Measurements from ENCODE around the gene KRTAP1-3.
"Not testable (repeated sequence)": the region's sequence is repeated elsewhere in the genome, so short reads cannot be mapped to it uniquely, and the experiment has no call there.

Gene KRTAP1-3

DNA sequence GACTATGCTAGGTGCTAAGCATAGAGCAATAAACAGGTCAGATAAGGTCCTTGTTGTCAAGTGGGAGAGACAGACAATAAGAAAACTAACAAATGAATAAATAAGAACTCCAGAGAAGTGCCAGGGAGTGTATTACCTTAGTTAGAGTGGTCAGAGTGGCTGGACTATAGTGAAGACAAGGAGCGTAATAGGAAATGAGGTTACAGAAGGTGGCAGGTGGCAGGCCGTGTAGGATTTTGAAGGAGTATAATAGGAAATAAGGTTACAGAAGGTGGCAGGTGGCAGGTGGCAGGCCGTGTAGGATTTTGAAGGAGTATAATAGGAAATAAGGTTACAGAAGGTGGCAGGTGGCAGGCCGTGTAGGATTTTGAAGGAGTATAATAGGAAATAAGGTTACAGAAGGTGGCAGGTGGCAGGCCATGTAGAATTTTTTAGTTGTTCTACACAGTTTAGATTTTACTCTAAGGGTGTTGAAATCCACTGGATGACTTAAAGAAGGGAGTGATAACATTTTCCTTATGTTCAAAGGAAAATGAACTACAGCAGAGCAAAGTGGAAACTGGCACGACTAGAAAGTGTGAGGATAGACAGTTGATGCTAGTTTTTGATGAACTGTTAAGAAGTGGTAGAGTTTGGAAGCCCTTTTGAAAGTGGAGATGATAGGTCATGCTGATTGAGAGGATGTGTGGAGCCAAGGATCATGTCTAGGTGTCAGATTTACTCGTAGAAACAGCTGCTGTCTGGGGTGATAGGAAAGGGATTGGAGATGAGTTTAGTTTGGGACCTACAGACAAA, 22.2 kb downstream of the KRTAP1-3 start:
- H3K4me1 ChIP-seq (ENCODE audit: control insufficient read depth in 2 of 2, insufficient read depth in 2 of 2, low read length in 2 of 2) = no peaks in the 10 kb centered on the region
- no peak overlapping the region for H3K9ac ChIP-seq (ENCODE audit: low read depth in 1 of 2, low read length in 2 of 2)
- no peak overlapping the region for H3K4me3 ChIP-seq (ENCODE audit: low read length in 2 of 2)
- H3K27me3 ChIP-seq (ENCODE audit: control insufficient read depth in 2 of 2, insufficient read depth in 2 of 2, low read length in 2 of 2) = no peaks in the 10 kb centered on the region
- H3K36me3 ChIP-seq (ENCODE audit: control insufficient read depth in 2 of 2, insufficient read depth in 2 of 2, low read length in 2 of 2) = no peaks in the 10 kb centered on the region
- H3K27ac ChIP-seq (ENCODE audit: low read depth in 2 of 2, low read length in 2 of 2) = no peak overlapping the region
- H3K9me3 ChIP-seq (ENCODE audit: control insufficient read depth in 2 of 2, low read length in 2 of 2) = no peaks in the 10 kb centered on the region

DNA sequence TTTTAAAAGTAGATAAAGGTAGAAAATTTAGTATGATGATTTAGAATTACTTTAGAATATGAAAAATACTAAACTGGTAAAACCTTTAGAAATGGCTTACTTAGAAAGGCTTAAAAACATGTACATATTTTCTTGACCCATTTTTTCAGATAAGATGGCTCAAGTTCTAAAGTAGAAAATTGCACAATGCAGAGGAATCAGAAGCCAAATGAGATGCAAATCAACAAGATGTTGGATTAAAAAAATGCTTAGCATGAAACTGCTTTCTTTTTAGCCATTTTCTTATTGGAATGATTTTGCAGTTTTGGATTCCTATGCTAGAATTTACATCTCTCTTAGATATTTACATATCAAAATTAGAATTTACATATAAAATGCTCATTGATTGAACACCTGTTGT, 24.2 kb downstream of the KRTAP1-3 start:
- Histone ChIP-seq H3K4me1 (ENCODE audit: control insufficient read depth in 2 of 2, insufficient read depth in 2 of 2, low read length in 2 of 2) (no peaks in the 10 kb centered on the region), H3K27ac (ENCODE audit: low read depth in 2 of 2, low read length in 2 of 2) (no peak overlapping the region), H3K27me3 (ENCODE audit: control insufficient read depth in 2 of 2, insufficient read depth in 2 of 2, low read length in 2 of 2) (peaks cover 0 to 3% of the 10 kb centered on the region in 2 donors), H3K4me3 (ENCODE audit: low read length in 2 of 2) (no peak overlapping the region), H3K36me3 (ENCODE audit: control insufficient read depth in 2 of 2, insufficient read depth in 2 of 2, low read length in 2 of 2) (no peaks in the 10 kb centered on the region), H3K9ac (ENCODE audit: low read depth in 1 of 2, low read length in 2 of 2) (no peak overlapping the region), H3K9me3 (ENCODE audit: control insufficient read depth in 2 of 2, low read length in 2 of 2) (no peaks in the 10 kb centered on the region)

DNA sequence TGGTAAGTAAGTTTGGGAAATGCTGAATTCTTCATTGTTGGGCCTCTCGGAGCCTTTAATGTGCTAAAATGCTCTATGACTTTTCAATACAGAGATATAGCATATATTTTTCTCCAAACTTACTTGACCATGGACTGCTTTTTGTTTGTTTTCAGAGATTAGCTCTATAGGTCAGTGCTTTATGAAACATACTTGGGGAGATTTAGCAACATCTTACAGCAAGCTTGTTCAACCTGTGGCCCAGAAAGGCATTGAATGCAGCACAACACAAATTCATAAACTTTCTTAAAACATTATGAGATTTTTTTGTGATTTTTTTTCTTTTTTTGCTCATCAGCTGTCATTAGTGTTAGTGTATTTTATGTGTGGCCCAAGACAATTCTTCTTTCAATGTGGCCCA, 24.7 kb downstream of the KRTAP1-3 start:
- no peak overlapping the region for H3K27ac ChIP-seq (ENCODE audit: low read depth in 2 of 2, low read length in 2 of 2)
- H3K27me3 ChIP-seq (ENCODE audit: control insufficient read depth in 2 of 2, insufficient read depth in 2 of 2, low read length in 2 of 2) = peaks cover 0 to 3% of the 10 kb centered on the region in 2 donors
- no peak overlapping the region for H3K9ac ChIP-seq (ENCODE audit: low read depth in 1 of 2, low read length in 2 of 2)
- no peaks in the 10 kb centered on the region for H3K4me1 ChIP-seq (ENCODE audit: control insufficient read depth in 2 of 2, insufficient read depth in 2 of 2, low read length in 2 of 2)
- no peak overlapping the region for H3K4me3 ChIP-seq (ENCODE audit: low read length in 2 of 2)
- no peaks in the 10 kb centered on the region for H3K9me3 ChIP-seq (ENCODE audit: control insufficient read depth in 2 of 2, low read length in 2 of 2)
- no peaks in the 10 kb centered on the region for H3K36me3 ChIP-seq (ENCODE audit: control insufficient read depth in 2 of 2, insufficient read depth in 2 of 2, low read length in 2 of 2)

DNA sequence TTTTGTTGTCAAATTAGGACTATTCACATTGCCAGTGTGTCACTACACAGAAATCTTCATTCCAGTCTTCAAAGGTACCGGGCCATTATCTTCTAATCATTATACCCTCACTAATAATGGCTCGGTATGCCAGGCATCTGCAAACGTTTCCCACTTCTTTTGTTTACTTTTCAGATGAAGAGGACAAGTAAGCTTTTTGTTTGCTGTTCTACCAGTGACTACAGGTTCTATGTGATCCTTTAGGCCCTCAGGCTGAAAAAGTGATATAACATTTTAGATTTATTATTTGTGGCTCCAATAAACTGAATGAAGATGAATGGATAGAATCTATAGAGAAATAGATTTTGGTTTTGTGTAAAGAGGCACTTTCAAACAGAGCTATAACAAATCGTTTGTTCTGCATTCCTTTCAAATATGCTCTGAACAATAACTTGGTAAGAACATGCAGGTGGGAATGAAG, 25.3 kb downstream of the KRTAP1-3 start:
- no peak overlapping the region for H3K27ac ChIP-seq (ENCODE audit: low read depth in 2 of 2, low read length in 2 of 2)
- no peaks in the 10 kb centered on the region for H3K9me3 ChIP-seq (ENCODE audit: control insufficient read depth in 2 of 2, low read length in 2 of 2)
- H3K4me1 ChIP-seq (ENCODE audit: control insufficient read depth in 2 of 2, insufficient read depth in 2 of 2, low read length in 2 of 2) = no peaks in the 10 kb centered on the region
- peaks cover 0 to 3% of the 10 kb centered on the region in 2 donors for H3K27me3 ChIP-seq (ENCODE audit: control insufficient read depth in 2 of 2, insufficient read depth in 2 of 2, low read length in 2 of 2)
- H3K9ac ChIP-seq (ENCODE audit: low read depth in 1 of 2, low read length in 2 of 2) = no peak overlapping the region
- H3K36me3 ChIP-seq (ENCODE audit: control insufficient read depth in 2 of 2, insufficient read depth in 2 of 2, low read length in 2 of 2) = no peaks in the 10 kb centered on the region
- no peak overlapping the region for H3K4me3 ChIP-seq (ENCODE audit: low read length in 2 of 2)

DNA sequence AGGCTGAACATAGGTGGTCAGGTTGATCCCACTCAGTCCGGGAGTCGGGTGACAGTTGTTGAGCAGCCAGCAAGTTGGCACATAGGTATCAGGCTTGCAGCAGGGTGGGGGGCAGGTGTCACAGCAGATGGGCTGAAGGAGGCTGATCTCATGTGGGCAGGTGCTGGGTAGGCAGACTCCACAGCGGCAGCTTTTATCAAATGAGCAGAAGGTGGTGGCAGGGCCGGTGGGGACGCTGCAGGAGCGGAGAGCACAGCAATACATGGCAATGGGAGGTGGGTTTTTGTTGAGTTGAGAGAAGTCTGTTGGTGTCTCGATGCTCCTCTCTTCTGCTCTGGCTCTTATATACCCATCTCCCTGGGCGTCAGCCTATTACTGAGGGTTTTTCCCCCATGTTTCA, 25.9 kb downstream of the KRTAP1-3 start, which contains the start of gene KRTAP3-1:
KRTAP3-1 (minus strand) TSS at position 318 of the 400 bp plus-strand sequence; CDS start at position 264, 54 bp downstream.
- Histone ChIP-seq H3K27ac (ENCODE audit: low read depth in 2 of 2, low read length in 2 of 2) (no peak within 1 kb of the TSS), H3K9ac (ENCODE audit: low read depth in 1 of 2, low read length in 2 of 2) (no peak within 1 kb of the TSS), H3K9me3 (ENCODE audit: control insufficient read depth in 2 of 2, low read length in 2 of 2) (no peaks in the 10 kb centered on the region), H3K4me3 (ENCODE audit: low read length in 2 of 2) (no peak within 1 kb of the TSS), H3K27me3 (ENCODE audit: control insufficient read depth in 2 of 2, insufficient read depth in 2 of 2, low read length in 2 of 2) (peaks cover 0 to 3% of the 10 kb centered on the region in 2 donors), H3K4me1 (ENCODE audit: control insufficient read depth in 2 of 2, insufficient read depth in 2 of 2, low read length in 2 of 2) (no peaks in the 10 kb centered on the region), H3K36me3 (ENCODE audit: control insufficient read depth in 2 of 2, insufficient read depth in 2 of 2, low read length in 2 of 2) (no peaks in the 10 kb centered on the region)

DNA sequence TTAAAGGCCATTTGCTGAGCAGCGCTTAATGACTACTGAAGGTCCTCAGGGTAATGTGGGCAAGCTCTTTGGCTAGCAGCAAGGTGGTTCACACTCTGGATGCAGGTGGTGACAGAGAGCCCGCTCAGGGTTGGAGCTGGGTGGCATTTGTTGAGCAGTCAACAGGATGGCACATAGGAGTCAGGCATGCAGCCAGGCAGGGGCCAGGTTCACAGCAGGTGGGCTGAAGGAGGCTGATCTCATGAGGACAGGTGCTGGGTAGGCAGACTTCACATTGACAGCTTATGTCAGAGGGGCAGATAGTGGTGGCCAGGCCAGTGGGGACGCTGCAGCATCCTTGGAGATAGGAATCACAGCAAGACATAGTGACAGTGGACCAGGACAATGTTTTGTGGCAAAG, 30.3 kb downstream of the KRTAP1-3 start:
- Histone ChIP-seq H3K36me3 (ENCODE audit: control insufficient read depth in 2 of 2, insufficient read depth in 2 of 2, low read length in 2 of 2) (no peaks in the 10 kb centered on the region), H3K4me3 (ENCODE audit: low read length in 2 of 2) (no peak overlapping the region), H3K9ac (ENCODE audit: low read depth in 1 of 2, low read length in 2 of 2) (no peak overlapping the region), H3K9me3 (ENCODE audit: control insufficient read depth in 2 of 2, low read length in 2 of 2) (no peaks in the 10 kb centered on the region), H3K27me3 (ENCODE audit: control insufficient read depth in 2 of 2, insufficient read depth in 2 of 2, low read length in 2 of 2) (peaks cover 3% of the 10 kb centered on the region in 2 donors), H3K4me1 (ENCODE audit: control insufficient read depth in 2 of 2, insufficient read depth in 2 of 2, low read length in 2 of 2) (no peaks in the 10 kb centered on the region), H3K27ac (ENCODE audit: low read depth in 2 of 2, low read length in 2 of 2) (no peak overlapping the region)

DNA sequence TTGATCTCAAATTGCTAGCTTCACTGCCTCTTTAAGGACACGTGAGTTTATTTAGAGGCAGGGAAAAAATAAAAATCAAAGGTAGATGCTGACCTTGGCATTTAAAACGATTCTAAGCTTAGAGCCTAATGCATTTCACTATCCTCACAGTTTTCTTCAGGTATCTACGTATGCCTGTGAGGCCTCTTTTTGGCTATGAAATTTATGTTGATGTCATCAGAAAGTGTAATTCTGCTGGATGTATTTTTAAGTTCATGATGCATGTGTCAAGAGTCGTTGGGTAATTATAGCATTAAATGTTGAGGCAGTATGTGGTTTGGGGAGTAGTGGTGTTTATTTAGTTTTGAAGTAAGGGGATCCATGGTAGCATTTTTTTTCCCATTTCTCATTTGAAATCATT, 30.7 kb downstream of the KRTAP1-3 start:
- Histone ChIP-seq H3K4me1 (ENCODE audit: control insufficient read depth in 2 of 2, insufficient read depth in 2 of 2, low read length in 2 of 2) (no peaks in the 10 kb centered on the region), H3K27me3 (ENCODE audit: control insufficient read depth in 2 of 2, insufficient read depth in 2 of 2, low read length in 2 of 2) (peaks cover 3% of the 10 kb centered on the region in 2 donors), H3K36me3 (ENCODE audit: control insufficient read depth in 2 of 2, insufficient read depth in 2 of 2, low read length in 2 of 2) (no peaks in the 10 kb centered on the region), H3K9ac (ENCODE audit: low read depth in 1 of 2, low read length in 2 of 2) (no peak overlapping the region), H3K27ac (ENCODE audit: low read depth in 2 of 2, low read length in 2 of 2) (no peak overlapping the region), H3K4me3 (ENCODE audit: low read length in 2 of 2) (no peak overlapping the region), H3K9me3 (ENCODE audit: control insufficient read depth in 2 of 2, low read length in 2 of 2) (no peaks in the 10 kb centered on the region)

DNA sequence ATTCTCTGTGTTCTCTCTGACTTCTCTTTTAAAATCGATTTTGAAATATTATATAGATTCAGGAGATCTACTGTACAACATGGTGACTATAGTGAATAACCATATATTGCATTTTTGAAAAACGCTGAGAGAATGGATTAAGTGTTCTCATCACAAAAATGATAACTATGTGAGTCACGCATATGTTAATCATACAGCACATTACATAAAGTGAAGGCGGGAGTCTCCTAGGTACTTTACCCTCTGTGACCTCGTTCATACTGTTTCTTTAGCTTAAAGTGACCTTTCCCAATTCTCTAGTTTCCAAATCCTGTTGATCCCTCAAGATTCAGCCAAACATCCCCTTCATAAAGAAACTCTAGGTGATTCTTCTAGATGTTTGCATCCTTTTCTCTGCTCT, 31.9 kb downstream of the KRTAP1-3 start:
- Histone ChIP-seq H3K4me1 (ENCODE audit: control insufficient read depth in 2 of 2, insufficient read depth in 2 of 2, low read length in 2 of 2) (no peaks in the 10 kb centered on the region), H3K9ac (ENCODE audit: low read depth in 1 of 2, low read length in 2 of 2) (no peak overlapping the region), H3K27ac (ENCODE audit: low read depth in 2 of 2, low read length in 2 of 2) (no peak overlapping the region), H3K9me3 (ENCODE audit: control insufficient read depth in 2 of 2, low read length in 2 of 2) (no peaks in the 10 kb centered on the region), H3K27me3 (ENCODE audit: control insufficient read depth in 2 of 2, insufficient read depth in 2 of 2, low read length in 2 of 2) (peaks cover 3% of the 10 kb centered on the region in 2 donors), H3K4me3 (ENCODE audit: low read length in 2 of 2) (no peak overlapping the region), H3K36me3 (ENCODE audit: control insufficient read depth in 2 of 2, insufficient read depth in 2 of 2, low read length in 2 of 2) (no peaks in the 10 kb centered on the region)

DNA sequence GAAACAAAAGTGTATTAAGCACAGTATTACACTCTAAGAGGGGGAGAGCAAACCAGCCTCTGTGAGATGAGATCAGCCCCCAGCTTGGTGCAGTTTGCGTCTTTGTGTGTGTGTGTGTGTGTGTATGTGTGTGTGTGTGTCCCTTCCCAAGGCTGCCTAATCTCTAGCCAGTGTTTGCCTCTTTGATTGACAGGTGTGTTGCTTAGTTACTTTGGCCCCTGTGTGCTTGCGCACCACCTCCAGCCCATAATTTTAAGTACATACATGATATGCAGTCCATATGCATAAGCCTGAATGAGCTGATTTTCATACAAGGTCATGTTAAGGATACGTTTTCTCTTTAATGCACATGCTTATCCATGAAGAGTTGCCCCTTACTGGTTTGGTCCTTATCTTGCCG, 32.9 kb downstream of the KRTAP1-3 start:
- H3K36me3 ChIP-seq (ENCODE audit: control insufficient read depth in 2 of 2, insufficient read depth in 2 of 2, low read length in 2 of 2) = no peaks in the 10 kb centered on the region
- no peaks in the 10 kb centered on the region for H3K4me1 ChIP-seq (ENCODE audit: control insufficient read depth in 2 of 2, insufficient read depth in 2 of 2, low read length in 2 of 2)
- no peak overlapping the region for H3K27ac ChIP-seq (ENCODE audit: low read depth in 2 of 2, low read length in 2 of 2)

DNA sequence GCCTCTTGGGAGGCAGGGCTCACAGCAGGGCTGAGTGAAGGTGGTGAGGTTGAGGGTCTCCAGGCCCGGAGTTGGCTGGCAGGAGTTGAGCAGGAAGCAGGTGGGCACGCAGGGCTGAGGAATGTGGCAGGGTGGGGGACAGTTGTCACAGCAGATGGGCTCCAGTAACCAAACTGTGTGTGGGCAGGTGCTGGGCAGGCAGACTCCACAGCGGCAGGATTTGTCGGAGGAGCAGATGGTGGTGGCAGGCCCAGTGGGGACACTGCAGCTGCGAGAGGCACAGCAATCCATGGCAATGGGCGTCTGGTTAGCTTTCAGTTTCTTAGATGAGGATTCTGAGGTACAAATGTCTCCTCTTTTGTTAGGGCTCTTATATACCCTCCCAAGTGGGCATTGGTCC, 35.1 kb downstream of the KRTAP1-3 start, which contains the start of gene KRTAP3-2:
KRTAP3-2 (minus strand) TSS at position 344 of the 400 bp plus-strand sequence; CDS start at position 291, 53 bp downstream.
- H3K9me3 ChIP-seq (ENCODE audit: control insufficient read depth in 2 of 2, low read length in 2 of 2); H3K4me3 ChIP-seq (ENCODE audit: low read length in 2 of 2); H3K27me3 ChIP-seq (ENCODE audit: control insufficient read depth in 2 of 2, insufficient read depth in 2 of 2, low read length in 2 of 2); H3K4me1 ChIP-seq (ENCODE audit: control insufficient read depth in 2 of 2, insufficient read depth in 2 of 2, low read length in 2 of 2); H3K27ac ChIP-seq (ENCODE audit: low read depth in 2 of 2, low read length in 2 of 2); H3K9ac ChIP-seq (ENCODE audit: low read depth in 1 of 2, low read length in 2 of 2); H3K36me3 ChIP-seq (ENCODE audit: control insufficient read depth in 2 of 2, insufficient read depth in 2 of 2, low read length in 2 of 2): not testable (repeated sequence)

More for the DNA sequence above, 32.9 kb downstream of the KRTAP1-3 start:
- Histone ChIP-seq H3K9me3 (ENCODE audit: control insufficient read depth in 2 of 2, low read length in 2 of 2) (no peaks in the 10 kb centered on the region), H3K9ac (ENCODE audit: low read depth in 1 of 2, low read length in 2 of 2) (no peak overlapping the region), H3K27me3 (ENCODE audit: control insufficient read depth in 2 of 2, insufficient read depth in 2 of 2, low read length in 2 of 2) (peaks cover 3% of the 10 kb centered on the region in 2 donors), H3K4me3 (ENCODE audit: low read length in 2 of 2) (no peak overlapping the region)

Measured in mucosa of rectum (tissue), 2 donors.